HEK293 (cell line): ENCODE measurements around the gene CHD5.

ENCODE experiments used
- KLF16 ChIP-seq: fragments of 450-650 bp; formaldehyde crosslinking; IDR thresholded peaks from 2 replicates; pipeline ENCODE4 v1.5.1; 2017; ENCODE audit warnings: missing biosample characterization, missing genetic modification characterization
- PRDM1 ChIP-seq: fragments of 450-650 bp; formaldehyde crosslinking; IDR thresholded peaks from 2 replicates; pipeline ENCODE4; 2016; ENCODE audit warnings: missing biosample characterization, missing genetic modification characterization
- SP2 ChIP-seq: fragments of 450-650 bp; formaldehyde crosslinking; IDR thresholded peaks from 2 replicates; pipeline ENCODE4 v1.5.1; 2016; ENCODE audit warnings: missing biosample characterization, missing genetic modification characterization
- TRIM28 ChIP-seq: IDR thresholded peaks from 2 replicates; pipeline ENCODE4 v1.6.1; 2011; ENCODE audit warnings: low read length, control low read depth, borderline replicate concordance
- ZFP37 ChIP-seq: fragments of 450-650 bp; formaldehyde crosslinking; IDR thresholded peaks from 2 replicates; pipeline ENCODE4 v1.5.1; 2016; ENCODE audit warnings: missing biosample characterization, missing genetic modification characterization
- ZNF138 ChIP-seq: fragments of 450-650 bp; formaldehyde crosslinking; IDR thresholded peaks from 2 replicates; pipeline ENCODE4 v1.5.1; 2016; ENCODE audit warnings: missing biosample characterization, missing genetic modification characterization, borderline replicate concordance
- ZNF169 ChIP-seq: fragments of 450-650 bp; formaldehyde crosslinking; IDR thresholded peaks from 2 replicates; pipeline ENCODE4 v1.5.1; 2016; ENCODE audit warnings: missing biosample characterization, missing genetic modification characterization
- ZNF19 ChIP-seq: fragments of 450-650 bp; formaldehyde crosslinking; IDR thresholded peaks from 2 replicates; pipeline ENCODE4; 2016; ENCODE audit warnings: missing biosample characterization, missing genetic modification characterization, low read depth
- ZNF248 ChIP-seq: fragments of 450-650 bp; formaldehyde crosslinking; IDR thresholded peaks from 2 replicates; pipeline ENCODE4 v1.5.1; 2017; ENCODE audit warnings: missing biosample characterization, missing genetic modification characterization
- ZNF324 ChIP-seq: fragments of 450-650 bp; formaldehyde crosslinking; IDR thresholded peaks from 2 replicates; pipeline ENCODE4 v1.5.1; 2016; ENCODE audit warnings: missing biosample characterization, missing genetic modification characterization
- ZNF473 ChIP-seq: fragments of 450-650 bp; formaldehyde crosslinking; IDR thresholded peaks from 2 replicates; pipeline ENCODE4 v1.5.1; 2017; ENCODE audit warnings: missing biosample characterization, missing genetic modification characterization
- ZNF48 ChIP-seq: fragments of 450-650 bp; formaldehyde crosslinking; IDR thresholded peaks from 2 replicates; pipeline ENCODE4 v1.5.1; 2016; ENCODE audit warnings: missing biosample characterization, missing genetic modification characterization
- ZNF501 ChIP-seq: fragments of 450-650 bp; formaldehyde crosslinking; IDR thresholded peaks from 2 replicates; pipeline ENCODE4 v1.5.1; 2016; ENCODE audit warnings: missing biosample characterization, missing genetic modification characterization
- ZNF544 ChIP-seq: fragments of 450-650 bp; formaldehyde crosslinking; IDR thresholded peaks from 2 replicates; pipeline ENCODE4 v1.5.0; 2017; ENCODE audit warnings: missing biosample characterization, missing genetic modification characterization
- ZNF548 ChIP-seq: fragments of 450-650 bp; formaldehyde crosslinking; IDR thresholded peaks from 2 replicates; pipeline ENCODE4 v1.5.1; 2016; ENCODE audit warnings: missing biosample characterization, missing genetic modification characterization
- ZNF600 ChIP-seq: fragments of 450-650 bp; formaldehyde crosslinking; IDR thresholded peaks from 2 replicates; pipeline ENCODE4 v1.5.1; 2016; ENCODE audit warnings: missing biosample characterization, missing genetic modification characterization
- ZNF660 ChIP-seq: fragments of 450-650 bp; IDR thresholded peaks from 2 replicates; pipeline ENCODE4 v1.5.1; 2018; ENCODE audit warnings: missing biosample characterization, mild to moderate bottlenecking, missing genetic modification characterization
- ZNF785 ChIP-seq: fragments of 450-650 bp; formaldehyde crosslinking; IDR thresholded peaks from 2 replicates; pipeline ENCODE4 v1.5.1; 2016; ENCODE audit warnings: missing biosample characterization, missing genetic modification characterization
- ZXDB ChIP-seq: fragments of 450-650 bp; formaldehyde crosslinking; IDR thresholded peaks from 2 replicates; pipeline ENCODE4 v1.5.1; 2016; ENCODE audit warnings: missing biosample characterization, missing genetic modification characterization
- TF ChIP-seq, protein P1 (sequence below): fragments of 450-650 bp; formaldehyde crosslinking; IDR thresholded peaks from 2 replicates; pipeline ENCODE4 v1.5.1; 2016; ENCODE audit warnings: missing biosample characterization, missing genetic modification characterization
- TF ChIP-seq, protein P2 (sequence below): fragments of 450-650 bp; formaldehyde crosslinking; IDR thresholded peaks from 2 replicates; pipeline ENCODE4 v1.5.1; 2016; ENCODE audit warnings: missing biosample characterization, missing genetic modification characterization
- TF ChIP-seq, protein P3 (sequence below): fragments of 450-650 bp; formaldehyde crosslinking; IDR thresholded peaks from 2 replicates; pipeline ENCODE4 v1.5.1; 2016; ENCODE audit warnings: missing biosample characterization, missing genetic modification characterization
- TF ChIP-seq, protein P4 (sequence below): fragments of 450-650 bp; formaldehyde crosslinking; IDR thresholded peaks from 2 replicates; pipeline ENCODE4; 2016; ENCODE audit warnings: missing biosample characterization, missing genetic modification characterization
- TF ChIP-seq, protein P5 (sequence below): fragments of 450-650 bp; formaldehyde crosslinking; optimal IDR thresholded peaks from 2 replicates; pipeline ENCODE3; 2016; ENCODE audit warnings: missing biosample characterization, mild to moderate bottlenecking, missing genetic modification characterization

The CHD5 gene

DNA sequence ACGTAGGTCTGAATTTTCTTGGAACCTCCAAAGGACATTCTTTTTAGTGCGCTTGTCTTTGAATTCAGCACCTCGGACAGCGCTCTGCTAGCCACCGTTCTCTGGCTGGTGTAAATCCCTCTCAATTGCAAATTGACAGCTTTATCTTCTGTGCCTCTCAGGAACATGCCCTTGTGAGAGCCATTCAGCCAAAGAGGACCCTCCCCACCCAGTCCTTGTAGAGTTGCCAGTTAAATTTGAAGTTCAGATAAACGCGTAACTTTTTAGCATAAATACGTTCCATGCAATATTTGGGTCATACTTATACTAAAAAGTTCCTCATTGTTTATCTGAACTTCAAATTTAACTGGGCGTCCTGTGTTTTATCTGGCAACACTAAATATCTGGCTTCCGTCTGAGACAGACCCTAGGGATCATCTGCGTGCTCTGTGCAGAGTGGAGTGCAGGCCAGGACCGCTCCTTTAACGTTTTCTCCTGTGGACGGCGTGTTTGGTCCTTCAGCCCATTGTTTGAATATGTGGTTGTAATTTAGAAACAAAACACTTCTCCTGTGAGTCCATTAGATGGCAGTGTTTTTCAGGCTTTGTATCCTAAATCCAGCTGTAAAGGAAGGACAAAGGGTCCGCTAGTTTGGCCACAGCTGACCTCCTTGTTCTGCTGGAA lies 127.4 kb downstream of the CHD5 start (continued):
- TF ChIP-seq, protein P1, sequence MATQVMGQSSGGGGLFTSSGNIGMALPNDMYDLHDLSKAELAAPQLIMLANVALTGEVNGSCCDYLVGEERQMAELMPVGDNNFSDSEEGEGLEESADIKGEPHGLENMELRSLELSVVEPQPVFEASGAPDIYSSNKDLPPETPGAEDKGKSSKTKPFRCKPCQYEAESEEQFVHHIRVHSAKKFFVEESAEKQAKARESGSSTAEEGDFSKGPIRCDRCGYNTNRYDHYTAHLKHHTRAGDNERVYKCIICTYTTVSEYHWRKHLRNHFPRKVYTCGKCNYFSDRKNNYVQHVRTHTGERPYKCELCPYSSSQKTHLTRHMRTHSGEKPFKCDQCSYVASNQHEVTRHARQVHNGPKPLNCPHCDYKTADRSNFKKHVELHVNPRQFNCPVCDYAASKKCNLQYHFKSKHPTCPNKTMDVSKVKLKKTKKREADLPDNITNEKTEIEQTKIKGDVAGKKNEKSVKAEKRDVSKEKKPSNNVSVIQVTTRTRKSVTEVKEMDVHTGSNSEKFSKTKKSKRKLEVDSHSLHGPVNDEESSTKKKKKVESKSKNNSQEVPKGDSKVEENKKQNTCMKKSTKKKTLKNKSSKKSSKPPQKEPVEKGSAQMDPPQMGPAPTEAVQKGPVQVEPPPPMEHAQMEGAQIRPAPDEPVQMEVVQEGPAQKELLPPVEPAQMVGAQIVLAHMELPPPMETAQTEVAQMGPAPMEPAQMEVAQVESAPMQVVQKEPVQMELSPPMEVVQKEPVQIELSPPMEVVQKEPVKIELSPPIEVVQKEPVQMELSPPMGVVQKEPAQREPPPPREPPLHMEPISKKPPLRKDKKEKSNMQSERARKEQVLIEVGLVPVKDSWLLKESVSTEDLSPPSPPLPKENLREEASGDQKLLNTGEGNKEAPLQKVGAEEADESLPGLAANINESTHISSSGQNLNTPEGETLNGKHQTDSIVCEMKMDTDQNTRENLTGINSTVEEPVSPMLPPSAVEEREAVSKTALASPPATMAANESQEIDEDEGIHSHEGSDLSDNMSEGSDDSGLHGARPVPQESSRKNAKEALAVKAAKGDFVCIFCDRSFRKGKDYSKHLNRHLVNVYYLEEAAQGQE (tag by site-specific recombination): peak; percentile 99
- TF ChIP-seq ZNF19 (tag by site-specific recombination) (no peak), ZNF600 (tag by site-specific recombination) (0 out of 2 replicates have a peak, but pooled peaks have one; percentile 10), TRIM28 (peak; percentile 17; the same call in 1 of the 2 replicates), ZNF501 (tag by site-specific recombination) (no peak), ZNF473 (tag by site-specific recombination) (no peak), ZNF248 (tag by site-specific recombination) (no peak), SP2 (no peak), KLF16 (tag by site-specific recombination) (no peak), ZFP37 (tag by site-specific recombination) (no peak), ZXDB (tag by site-specific recombination) (no peak), ZNF544 (tag by site-specific recombination) (no peak), ZNF48 (tag by site-specific recombination) (no peak), ZNF785 (tag by site-specific recombination) (no peak), ZNF324 (tag by site-specific recombination) (no peak), ZNF660 (peak; percentile 1; the same call in 1 of the 2 replicates), ZNF169 (tag by site-specific recombination) (no peak), ZNF138 (tag by site-specific recombination) (no peak), ZNF548 (no peak), PRDM1 (tag by site-specific recombination) (no peak)
- TF ChIP-seq, protein P2, sequence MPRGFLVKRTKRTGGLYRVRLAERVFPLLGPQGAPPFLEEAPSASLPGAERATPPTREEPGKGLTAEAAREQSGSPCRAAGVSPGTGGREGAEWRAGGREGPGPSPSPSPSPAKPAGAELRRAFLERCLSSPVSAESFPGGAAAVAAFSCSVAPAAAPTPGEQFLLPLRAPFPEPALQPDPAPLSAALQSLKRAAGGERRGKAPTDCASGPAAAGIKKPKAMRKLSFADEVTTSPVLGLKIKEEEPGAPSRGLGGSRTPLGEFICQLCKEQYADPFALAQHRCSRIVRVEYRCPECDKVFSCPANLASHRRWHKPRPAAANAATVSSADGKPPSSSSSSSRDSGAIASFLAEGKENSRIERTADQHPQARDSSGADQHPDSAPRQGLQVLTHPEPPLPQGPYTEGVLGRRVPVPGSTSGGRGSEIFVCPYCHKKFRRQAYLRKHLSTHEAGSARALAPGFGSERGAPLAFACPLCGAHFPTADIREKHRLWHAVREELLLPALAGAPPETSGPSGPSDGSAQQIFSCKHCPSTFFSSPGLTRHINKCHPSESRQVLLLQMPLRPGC (tag by site-specific recombination): no peak
- TF ChIP-seq, protein P3, sequence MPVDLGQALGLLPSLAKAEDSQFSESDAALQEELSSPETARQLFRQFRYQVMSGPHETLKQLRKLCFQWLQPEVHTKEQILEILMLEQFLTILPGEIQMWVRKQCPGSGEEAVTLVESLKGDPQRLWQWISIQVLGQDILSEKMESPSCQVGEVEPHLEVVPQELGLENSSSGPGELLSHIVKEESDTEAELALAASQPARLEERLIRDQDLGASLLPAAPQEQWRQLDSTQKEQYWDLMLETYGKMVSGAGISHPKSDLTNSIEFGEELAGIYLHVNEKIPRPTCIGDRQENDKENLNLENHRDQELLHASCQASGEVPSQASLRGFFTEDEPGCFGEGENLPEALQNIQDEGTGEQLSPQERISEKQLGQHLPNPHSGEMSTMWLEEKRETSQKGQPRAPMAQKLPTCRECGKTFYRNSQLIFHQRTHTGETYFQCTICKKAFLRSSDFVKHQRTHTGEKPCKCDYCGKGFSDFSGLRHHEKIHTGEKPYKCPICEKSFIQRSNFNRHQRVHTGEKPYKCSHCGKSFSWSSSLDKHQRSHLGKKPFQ (tag by site-specific recombination): no peak
- TF ChIP-seq, protein P4, sequence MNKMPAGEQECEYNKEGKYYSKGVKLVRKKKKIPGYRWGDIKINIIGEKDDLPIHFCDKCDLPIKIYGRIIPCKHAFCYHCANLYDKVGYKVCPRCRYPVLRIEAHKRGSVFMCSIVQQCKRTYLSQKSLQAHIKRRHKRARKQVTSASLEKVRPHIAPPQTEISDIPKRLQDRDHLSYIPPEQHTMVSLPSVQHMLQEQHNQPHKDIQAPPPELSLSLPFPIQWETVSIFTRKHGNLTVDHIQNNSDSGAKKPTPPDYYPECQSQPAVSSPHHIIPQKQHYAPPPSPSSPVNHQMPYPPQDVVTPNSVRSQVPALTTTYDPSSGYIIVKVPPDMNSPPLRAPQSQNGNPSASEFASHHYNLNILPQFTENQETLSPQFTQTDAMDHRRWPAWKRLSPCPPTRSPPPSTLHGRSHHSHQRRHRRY (tag by site-specific recombination): no peak
- TF ChIP-seq, protein P5, sequence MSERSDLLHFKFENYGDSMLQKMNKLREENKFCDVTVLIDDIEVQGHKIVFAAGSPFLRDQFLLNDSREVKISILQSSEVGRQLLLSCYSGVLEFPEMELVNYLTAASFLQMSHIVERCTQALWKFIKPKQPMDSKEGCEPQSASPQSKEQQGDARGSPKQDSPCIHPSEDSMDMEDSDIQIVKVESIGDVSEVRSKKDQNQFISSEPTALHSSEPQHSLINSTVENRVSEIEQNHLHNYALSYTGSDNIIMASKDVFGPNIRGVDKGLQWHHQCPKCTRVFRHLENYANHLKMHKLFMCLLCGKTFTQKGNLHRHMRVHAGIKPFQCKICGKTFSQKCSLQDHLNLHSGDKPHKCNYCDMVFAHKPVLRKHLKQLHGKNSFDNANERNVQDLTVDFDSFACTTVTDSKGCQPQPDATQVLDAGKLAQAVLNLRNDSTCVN: no peak
- TF ChIP-seq, all 188 proteins: peak for 6
